Astrocyte of the spinal cord (primary cell): ENCODE data around the gene MTM1.
A peak's percentile ranks its signal among the peaks of the same experiment; 100 is the strongest.

Experiments
- DNase-seq: peaks from one replicate; pipeline ENCODE4 v3.0.0; 2011; ENCODE audit warnings: low read depth, low spot score
- H3K4me3 ChIP-seq: 2 replicates; pipeline ENCODE4 v1.5.1; 2011; ENCODE audit warnings: low read depth, mild to moderate bottlenecking, low read length, moderate library complexity
- in situ Hi-C: cut with HindIII; loops from 2 replicates; pipeline ENCODE4 v1.10.0; 2017; ENCODE audit warnings: low sequenced_read_pairs
- TF ChIP-seq, protein P1 (sequence below): IDR thresholded peaks from 2 replicates; pipeline ENCODE4 v1.5.1; 2012; ENCODE audit warnings: low read depth, mild to moderate bottlenecking, low read length, inconsistent platforms

Gene MTM1

DNA sequence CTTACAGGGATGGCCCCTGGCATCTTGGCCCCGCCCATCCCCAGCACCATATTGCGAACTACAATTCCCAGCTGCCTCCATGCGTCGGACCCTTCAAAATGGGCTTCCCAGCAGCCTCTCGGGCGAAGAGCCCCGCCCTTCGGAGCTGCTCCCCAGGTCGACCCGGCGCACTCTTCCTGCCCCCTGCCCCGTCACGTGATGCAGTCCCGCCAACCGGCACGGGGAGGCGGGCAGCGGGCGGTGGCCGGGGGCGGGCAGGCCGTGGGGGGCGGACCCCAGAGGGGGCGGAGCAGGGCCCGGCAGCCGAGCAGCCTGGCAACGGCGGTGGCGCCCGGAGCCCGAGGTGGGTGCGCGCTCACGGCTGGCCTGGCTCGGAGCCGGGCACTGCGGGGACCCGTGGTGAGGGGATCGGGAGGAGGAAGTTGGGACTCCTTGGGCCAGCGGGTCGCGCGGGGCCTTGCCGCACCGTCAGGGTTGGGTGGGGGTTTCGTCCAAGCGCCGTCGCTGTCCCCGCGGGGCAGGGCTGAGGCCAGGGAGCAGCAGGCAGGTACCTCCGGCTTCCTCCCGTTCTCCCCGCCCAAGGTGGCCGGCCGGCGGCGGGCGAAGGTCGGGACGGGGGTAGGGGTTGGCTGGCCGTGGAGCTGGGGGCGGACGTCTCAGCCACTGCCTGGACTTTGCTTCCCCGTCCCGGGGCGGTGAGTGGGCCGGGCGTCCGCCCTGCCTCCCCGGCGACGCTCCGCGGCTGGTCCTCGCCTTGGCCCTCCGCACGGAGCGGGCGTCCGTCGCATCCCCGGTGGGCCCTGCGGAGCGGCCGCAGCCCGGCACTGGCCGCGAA lies at the start of gene MTM1:
Gene MTM1, plus strand, starts transcription at position 302 of the 835 bp plus-strand sequence. CDS start 23,994 bp downstream, outside the sequence.
- H3K4me3 ChIP-seq = peak within 1 kb of the TSS; percentile 57
- DNase-seq = peak; percentile 95
- TF ChIP-seq, protein P1, sequence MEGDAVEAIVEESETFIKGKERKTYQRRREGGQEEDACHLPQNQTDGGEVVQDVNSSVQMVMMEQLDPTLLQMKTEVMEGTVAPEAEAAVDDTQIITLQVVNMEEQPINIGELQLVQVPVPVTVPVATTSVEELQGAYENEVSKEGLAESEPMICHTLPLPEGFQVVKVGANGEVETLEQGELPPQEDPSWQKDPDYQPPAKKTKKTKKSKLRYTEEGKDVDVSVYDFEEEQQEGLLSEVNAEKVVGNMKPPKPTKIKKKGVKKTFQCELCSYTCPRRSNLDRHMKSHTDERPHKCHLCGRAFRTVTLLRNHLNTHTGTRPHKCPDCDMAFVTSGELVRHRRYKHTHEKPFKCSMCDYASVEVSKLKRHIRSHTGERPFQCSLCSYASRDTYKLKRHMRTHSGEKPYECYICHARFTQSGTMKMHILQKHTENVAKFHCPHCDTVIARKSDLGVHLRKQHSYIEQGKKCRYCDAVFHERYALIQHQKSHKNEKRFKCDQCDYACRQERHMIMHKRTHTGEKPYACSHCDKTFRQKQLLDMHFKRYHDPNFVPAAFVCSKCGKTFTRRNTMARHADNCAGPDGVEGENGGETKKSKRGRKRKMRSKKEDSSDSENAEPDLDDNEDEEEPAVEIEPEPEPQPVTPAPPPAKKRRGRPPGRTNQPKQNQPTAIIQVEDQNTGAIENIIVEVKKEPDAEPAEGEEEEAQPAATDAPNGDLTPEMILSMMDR = no peak
- in situ Hi-C loops = no loop called here

DNA sequence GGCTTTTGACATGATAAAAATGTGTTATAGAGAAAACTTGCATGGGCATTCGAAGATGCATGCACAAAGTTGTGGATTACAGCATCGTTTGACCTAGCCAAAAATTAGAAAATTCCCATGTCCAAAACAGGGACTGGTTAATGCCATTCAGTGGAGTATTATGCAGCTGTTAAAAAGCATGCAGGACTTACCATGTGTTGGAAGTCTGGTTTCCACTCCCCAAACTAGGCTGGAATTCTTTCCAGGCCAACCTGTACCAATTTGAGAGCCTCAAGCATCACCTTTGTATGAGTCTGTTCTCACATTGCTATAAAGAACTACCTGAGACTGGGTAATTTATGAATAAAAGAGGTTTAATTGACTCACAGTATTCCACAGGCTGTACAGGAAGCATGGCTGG lies 45.9 kb upstream of the MTM1 start:
- DNase-seq = no peak
- H3K4me3 ChIP-seq = no peak overlapping the region
- TF ChIP-seq, protein P1 = no peak
- in situ Hi-C loops = no loop called here

DNA sequence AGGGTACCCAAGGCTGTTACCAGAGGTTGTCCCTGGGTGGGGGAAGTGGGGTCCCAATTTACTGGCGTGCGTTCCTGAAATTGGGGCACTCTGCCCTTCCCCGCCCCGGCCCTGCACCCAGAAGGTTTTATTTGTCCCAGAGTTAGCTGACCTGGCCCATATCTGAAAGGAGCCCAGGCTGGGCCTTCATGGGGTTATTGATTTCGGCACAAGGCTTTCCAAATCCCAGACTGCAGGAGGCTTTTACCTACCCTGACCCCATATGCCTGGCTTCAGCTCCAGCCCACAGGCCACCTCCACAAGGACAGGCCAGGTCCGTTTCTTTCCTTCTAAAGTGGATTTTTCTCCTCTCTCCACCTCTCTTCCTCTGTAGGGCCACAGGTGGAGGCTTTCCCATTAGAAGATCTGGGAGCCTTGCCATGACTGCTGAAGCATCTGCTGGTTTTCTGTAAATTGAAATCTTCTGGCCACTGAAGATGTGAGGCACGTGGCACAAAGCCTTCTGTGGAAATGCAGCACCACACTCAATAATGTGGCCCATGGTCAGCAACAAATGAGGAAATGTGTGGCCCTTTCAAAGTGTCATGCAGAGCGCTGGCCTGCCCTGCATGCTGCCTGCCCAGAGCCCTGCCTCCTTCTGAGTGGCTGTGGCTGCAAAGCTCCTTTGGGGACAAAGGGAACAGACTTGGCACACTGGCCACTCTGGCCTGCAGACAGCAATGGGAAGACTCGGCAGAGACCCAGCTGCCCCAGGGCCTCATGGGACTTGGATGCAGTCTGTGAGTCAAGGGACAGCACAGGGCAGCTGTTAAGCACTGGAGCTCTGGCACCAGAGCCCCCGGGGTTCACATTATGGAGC lies 43.1 kb upstream of the MTM1 start:
- DNase-seq = no peak
- TF ChIP-seq, protein P1 = no peak
- H3K4me3 ChIP-seq = no peak overlapping the region
- in situ Hi-C loops = no loop called here

DNA sequence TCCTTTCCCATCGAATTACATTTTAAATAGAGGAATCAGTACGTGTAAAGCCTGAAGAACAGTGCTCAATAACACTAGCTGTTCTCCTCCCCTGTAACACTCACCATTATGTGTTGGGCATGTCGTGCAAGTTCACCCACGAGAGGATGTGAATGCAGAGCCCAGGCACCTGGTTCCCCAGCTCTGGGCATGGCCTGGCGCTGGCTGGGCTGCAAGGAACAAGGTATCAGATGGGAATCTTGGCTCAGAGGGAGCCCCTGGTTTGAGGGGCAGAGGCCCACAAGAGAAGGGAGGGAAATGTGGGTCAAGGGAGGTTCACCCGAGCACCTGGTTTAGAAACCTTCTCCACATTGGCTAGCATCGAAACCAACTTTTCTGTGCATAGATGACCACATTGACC lies 41.7 kb upstream of the MTM1 start:
- DNase-seq = no peak
- in situ Hi-C loops = no loop called here
- TF ChIP-seq, protein P1 = no peak
- no peak overlapping the region for H3K4me3 ChIP-seq

DNA sequence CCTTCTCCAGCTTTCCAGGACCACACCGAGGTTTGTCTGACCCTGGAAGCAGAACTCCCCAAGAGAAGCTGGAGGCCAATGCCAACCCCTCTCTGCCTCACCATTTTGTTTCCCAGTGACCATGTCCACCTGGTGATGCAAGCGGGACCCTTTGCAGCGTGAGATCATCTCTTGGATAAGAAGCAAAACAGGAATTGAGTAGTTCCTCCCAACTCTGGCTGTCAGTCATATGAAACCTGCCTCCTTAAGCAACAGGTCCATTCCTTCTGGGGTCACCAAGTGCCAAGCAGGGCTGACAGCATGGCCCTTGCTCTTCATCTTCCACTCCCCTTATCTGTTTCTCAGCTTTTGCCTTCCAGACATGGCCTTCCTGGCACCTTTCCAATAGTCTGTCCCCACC lies 41.3 kb upstream of the MTM1 start:
- in situ Hi-C loops = no loop called here
- no peak for DNase-seq
- TF ChIP-seq, protein P1 = no peak
- no peak overlapping the region for H3K4me3 ChIP-seq

DNA sequence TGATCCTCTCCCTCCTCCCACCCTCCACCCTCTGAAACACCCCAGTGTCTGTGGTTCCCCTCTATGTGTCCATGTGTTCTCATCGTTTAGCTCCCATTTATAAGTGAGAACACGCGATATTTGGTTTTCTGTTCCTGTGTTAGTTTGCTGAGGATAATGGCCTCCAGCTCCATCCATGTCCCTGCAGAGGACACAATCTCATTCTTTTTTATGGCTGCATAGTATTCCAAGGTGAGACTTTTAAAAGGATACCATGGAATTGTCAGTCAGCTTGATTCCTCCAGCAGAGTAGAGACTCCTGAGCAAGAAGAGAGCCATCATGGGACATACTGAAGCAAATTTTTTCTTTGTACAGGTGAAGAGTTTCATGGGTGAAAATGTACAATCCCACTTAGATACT lies 38.8 kb upstream of the MTM1 start:
- in situ Hi-C loops = no loop called here
- H3K4me3 ChIP-seq = no peak overlapping the region
- TF ChIP-seq, protein P1 = no peak
- no peak for DNase-seq
